ENCODE data around the gene USP4. TPM values are rescaled to one million over a fixed set of nuclear protein-coding genes. Genes with fewer than 3 reads are reported as not detected.

Gene USP4
- total and polyA plus RNA-seq, 2 of the 13 experiments (the other 11 are each of a cell fraction or from before 2014, with no cell fraction given) = 9.2 to 20.8 TPM

DNA sequence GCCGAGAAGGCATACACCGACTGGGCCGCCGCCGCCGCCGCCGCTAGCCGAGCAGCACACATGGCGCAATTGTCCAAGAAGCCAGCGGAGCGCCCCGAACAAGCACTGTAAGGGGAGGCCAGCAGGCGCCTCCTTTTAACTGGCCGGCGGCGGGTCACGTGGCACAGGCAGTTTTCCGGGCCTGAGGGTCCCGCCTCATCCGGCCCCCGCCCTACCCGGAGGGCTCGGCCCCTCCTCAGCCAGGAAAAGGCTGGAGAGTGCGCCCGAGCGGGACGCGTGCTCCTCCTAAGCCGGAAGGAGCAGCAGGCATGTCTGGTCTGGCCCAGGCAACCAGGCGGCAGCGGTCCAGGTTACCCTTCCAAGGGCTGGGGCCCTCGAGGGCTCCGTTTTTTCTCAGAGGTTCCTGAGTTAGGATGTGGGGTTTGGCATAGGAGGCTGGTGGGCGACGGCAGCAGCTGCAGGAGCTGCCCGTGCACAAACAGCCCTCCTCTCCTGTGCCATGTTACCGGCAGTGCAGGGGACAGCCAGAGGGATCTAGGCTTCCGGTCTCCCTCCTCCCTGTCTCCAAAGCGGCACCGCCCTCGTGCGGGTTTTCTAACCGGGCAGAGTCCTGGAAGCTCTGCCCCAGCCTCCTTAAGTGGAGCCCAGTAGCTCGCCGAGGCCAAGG is 18.5 kb upstream of the USP4 start, which contains the start of gene GPX1 (continued):
- TF ChIP-seq, protein P1, sequence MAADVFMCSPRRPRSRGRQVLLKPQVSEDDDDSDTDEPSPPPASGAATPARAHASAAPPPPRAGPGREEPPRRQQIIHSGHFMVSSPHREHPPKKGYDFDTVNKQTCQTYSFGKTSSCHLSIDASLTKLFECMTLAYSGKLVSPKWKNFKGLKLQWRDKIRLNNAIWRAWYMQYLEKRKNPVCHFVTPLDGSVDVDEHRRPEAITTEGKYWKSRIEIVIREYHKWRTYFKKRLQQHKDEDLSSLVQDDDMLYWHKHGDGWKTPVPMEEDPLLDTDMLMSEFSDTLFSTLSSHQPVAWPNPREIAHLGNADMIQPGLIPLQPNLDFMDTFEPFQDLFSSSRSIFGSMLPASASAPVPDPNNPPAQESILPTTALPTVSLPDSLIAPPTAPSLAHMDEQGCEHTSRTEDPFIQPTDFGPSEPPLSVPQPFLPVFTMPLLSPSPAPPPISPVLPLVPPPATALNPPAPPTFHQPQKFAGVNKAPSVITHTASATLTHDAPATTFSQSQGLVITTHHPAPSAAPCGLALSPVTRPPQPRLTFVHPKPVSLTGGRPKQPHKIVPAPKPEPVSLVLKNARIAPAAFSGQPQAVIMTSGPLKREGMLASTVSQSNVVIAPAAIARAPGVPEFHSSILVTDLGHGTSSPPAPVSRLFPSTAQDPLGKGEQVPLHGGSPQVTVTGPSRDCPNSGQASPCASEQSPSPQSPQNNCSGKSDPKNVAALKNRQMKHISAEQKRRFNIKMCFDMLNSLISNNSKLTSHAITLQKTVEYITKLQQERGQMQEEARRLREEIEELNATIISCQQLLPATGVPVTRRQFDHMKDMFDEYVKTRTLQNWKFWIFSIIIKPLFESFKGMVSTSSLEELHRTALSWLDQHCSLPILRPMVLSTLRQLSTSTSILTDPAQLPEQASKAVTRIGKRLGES (CRISPR knock-in tag; IDR thresholded peaks at IDR 0.05; ENCODE audit: borderline replicate concordance) = no peak; the same call in 1 of the 2 replicates
- TF ChIP-seq ZFX (CRISPR knock-in tag; IDR thresholded peaks at IDR 0.05; ENCODE audit: low read depth) = peak; percentile 80; the same call in 1 of the 2 replicates
- no peak for TF ChIP-seq MAFF (IDR thresholded peaks at IDR 0.05; ENCODE audit: low read depth, low read length)
- TF ChIP-seq, protein P2, sequence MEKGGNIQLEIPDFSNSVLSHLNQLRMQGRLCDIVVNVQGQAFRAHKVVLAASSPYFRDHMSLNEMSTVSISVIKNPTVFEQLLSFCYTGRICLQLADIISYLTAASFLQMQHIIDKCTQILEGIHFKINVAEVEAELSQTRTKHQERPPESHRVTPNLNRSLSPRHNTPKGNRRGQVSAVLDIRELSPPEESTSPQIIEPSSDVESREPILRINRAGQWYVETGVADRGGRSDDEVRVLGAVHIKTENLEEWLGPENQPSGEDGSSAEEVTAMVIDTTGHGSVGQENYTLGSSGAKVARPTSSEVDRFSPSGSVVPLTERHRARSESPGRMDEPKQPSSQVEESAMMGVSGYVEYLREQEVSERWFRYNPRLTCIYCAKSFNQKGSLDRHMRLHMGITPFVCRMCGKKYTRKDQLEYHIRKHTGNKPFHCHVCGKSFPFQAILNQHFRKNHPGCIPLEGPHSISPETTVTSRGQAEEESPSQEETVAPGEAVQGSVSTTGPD (CRISPR knock-in tag; IDR thresholded peaks at IDR 0.05) = no peak
- TF ChIP-seq, protein P3, sequence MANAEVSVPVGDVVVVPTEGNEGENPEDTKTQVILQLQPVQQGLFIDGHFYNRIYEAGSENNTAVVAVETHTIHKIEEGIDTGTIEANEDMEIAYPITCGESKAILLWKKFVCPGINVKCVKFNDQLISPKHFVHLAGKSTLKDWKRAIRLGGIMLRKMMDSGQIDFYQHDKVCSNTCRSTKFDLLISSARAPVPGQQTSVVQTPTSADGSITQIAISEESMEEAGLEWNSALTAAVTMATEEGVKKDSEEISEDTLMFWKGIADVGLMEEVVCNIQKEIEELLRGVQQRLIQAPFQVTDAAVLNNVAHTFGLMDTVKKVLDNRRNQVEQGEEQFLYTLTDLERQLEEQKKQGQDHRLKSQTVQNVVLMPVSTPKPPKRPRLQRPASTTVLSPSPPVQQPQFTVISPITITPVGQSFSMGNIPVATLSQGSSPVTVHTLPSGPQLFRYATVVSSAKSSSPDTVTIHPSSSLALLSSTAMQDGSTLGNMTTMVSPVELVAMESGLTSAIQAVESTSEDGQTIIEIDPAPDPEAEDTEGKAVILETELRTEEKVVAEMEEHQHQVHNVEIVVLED (CRISPR knock-in tag; IDR thresholded peaks at IDR 0.05; ENCODE audit: borderline replicate concordance) = peak; percentile 31; the same call in 1 of the 2 replicates
- TF ChIP-seq, protein P4, sequence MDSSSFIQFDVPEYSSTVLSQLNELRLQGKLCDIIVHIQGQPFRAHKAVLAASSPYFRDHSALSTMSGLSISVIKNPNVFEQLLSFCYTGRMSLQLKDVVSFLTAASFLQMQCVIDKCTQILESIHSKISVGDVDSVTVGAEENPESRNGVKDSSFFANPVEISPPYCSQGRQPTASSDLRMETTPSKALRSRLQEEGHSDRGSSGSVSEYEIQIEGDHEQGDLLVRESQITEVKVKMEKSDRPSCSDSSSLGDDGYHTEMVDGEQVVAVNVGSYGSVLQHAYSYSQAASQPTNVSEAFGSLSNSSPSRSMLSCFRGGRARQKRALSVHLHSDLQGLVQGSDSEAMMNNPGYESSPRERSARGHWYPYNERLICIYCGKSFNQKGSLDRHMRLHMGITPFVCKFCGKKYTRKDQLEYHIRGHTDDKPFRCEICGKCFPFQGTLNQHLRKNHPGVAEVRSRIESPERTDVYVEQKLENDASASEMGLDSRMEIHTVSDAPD (CRISPR knock-in tag; IDR thresholded peaks at IDR 0.05) = peak; percentile 87
- peak; percentile 82; the same call in 1 of the 2 replicates for TF ChIP-seq ZNF569 (CRISPR knock-in tag; IDR thresholded peaks at IDR 0.05; ENCODE audit: borderline replicate concordance)
- TF ChIP-seq, protein P5, sequence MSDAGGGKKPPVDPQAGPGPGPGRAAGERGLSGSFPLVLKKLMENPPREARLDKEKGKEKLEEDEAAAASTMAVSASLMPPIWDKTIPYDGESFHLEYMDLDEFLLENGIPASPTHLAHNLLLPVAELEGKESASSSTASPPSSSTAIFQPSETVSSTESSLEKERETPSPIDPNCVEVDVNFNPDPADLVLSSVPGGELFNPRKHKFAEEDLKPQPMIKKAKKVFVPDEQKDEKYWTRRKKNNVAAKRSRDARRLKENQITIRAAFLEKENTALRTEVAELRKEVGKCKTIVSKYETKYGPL (CRISPR knock-in tag; IDR thresholded peaks at IDR 0.05) = no peak; the same call in 1 of the 2 replicates
- peak; percentile 75 for TF ChIP-seq ZFP37 (CRISPR knock-in tag; IDR thresholded peaks at IDR 0.05; ENCODE audit: borderline replicate concordance)
- TF ChIP-seq, protein P6, sequence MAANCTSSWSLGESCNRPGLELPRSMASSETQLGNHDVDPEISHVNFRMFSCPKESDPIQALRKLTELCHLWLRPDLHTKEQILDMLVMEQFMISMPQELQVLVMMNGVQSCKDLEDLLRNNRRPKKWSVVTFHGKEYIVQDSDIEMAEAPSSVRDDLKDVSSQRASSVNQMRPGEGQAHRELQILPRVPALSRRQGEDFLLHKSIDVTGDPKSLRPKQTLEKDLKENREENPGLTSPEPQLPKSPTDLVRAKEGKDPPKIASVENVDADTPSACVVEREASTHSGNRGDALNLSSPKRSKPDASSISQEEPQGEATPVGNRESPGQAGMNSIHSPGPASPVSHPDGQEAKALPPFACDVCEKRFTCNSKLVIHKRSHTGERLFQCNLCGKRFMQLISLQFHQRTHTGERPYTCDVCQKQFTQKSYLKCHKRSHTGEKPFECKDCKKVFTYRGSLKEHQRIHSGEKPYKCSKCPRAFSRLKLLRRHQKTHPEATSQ (CRISPR knock-in tag; IDR thresholded peaks at IDR 0.05; ENCODE audit: borderline replicate concordance) = peak; percentile 96
- TF ChIP-seq FOXM1 (CRISPR knock-in tag; IDR thresholded peaks at IDR 0.05) = no peak
- no peak for TF ChIP-seq SMAD9 (CRISPR knock-in tag; IDR thresholded peaks at IDR 0.05)
- TF ChIP-seq KDM2A (CRISPR knock-in tag; IDR thresholded peaks at IDR 0.05; ENCODE audit: borderline replicate concordance, low read depth) = peak; percentile 99
- TF ChIP-seq ERF (CRISPR knock-in tag; IDR thresholded peaks at IDR 0.05) = peak; percentile 92
- TF ChIP-seq ZBTB8A (CRISPR knock-in tag; IDR thresholded peaks at IDR 0.05; ENCODE audit: borderline replicate concordance, low read depth) = no peak

Data from HepG2 (cell line).